HG03575 (cell line): ENCODE data around the gene DOCK9.

Experiments
- ATAC-seq: cut with Tn5 transposase; IDR thresholded peaks from one replicate; pipeline ENCODE4 v1.9.1; 2021; ENCODE audit not compliant: unreplicated experiment, insufficient number of reproducible peaks, low FRiP score; ENCODE audit errors: extremely low read depth

Gene DOCK9

DNA sequence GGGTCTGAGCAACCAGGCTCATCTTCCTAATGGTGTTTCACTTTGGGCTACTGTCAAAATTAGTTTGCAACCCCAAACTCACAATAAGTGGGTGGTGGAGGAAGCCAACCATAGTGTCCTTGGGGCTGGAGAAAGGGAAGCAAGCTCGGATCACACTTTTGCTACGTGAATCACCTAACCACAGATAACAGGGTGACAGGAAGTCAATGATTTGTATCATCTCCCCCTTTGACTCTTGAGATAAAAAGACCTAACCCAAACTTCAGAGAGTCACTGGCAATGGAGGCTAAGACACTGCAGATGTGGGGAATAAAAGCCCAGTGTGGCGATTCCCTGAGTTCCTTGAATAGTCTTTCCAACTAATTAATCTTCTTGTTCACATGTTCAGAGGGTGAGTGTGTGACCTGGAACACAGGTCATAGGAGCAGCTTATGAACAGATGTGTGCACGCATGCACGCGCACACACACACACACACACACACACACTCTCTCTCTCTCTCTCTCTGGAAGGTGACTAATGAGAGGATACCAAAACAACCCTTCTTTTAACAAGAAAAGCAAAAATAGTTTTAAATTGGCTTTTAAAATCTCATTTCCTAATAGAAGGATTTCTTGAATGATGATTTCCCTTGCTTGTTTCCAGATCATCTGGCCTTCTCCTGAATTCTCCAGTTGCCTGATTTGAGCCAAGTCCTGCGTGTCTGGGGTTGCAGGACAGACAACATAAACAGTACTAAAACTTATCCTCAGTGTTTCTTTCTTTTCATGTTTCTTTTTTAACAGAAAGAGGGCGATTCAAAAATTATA is 21.2 kb upstream of the DOCK9 start:
- ATAC-seq: no peak

DNA sequence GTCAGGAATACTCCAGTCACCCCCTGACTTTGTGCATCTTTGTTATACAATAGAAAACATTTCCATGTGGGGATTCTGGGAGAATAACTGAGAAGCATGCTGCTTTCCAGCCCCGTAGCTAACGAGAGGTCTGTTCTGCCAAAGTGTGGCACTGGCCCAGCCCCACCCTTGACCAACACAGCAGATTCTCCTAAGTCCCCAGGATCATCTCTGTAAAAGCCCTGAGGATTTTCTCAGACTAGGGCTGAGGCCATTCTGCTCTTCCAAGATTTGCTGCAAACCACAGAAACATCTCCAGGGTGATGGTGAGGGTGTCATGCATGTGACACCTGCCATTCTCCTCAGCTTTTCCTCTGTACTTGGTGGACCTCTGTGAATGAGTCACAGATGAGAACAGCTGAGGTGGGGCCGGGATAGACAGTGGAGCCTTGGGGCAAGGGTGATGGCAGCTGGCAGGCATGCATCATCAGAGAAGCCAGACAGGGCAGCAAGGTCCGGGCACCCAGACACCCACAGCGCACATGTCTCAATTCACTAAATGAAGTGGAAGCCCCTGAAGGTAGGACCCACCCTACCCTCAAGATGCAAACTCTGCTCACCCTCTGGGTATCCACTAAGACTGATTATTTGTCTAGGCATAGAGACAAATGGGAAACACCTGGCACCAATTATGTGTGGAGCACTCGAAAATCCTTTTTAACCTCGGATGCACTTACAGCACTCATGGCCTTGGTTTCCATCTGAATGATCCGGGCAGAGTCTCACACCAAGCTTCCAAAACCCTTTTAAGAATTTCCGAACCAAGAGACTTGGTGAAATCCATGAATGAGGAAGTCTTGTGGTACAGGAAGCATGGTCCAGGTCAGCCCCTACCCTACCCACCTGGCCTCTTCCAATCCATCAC is 20.1 kb upstream of the DOCK9 start:
- ATAC-seq: no peak

DNA sequence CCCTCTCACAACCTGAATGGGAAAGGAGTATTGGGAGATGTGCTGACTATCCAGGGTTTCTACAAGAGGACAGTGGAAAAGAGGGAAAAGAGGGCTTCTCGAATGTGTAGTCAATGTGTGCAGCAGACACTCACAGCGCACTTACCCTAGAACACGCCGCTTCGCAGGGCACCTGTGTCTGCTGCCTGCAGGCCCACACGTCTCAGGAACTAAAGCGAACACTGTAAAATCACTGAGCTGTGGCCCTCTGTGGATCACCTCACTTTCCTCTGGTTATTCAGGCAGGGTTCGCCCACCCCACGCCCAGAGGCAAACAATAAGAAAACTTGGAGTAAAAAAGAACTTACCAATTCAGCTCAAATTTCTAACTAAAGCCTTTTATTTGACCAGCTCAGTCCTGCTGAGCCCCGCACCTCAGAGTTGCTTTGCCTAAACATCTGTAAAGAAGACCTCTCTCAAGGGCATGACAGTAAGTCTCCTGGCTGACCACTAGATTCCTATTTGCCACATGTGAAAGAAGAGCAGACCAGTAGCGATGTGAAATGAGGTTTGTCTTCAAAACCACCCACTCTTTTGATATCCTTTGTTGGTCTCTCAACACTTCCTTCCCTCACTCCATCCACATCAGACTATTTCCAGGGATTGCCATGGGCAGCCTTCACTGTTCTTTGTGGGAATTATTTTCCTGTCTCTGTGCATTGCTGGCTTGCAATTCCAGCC is 19.3 kb upstream of the DOCK9 start:
- no peak for ATAC-seq

GRCh38 chr13:98996046-98996445 is 18.2 kb upstream of the DOCK9 start:
- no peak for ATAC-seq

- no peak for ATAC-seq
Measured at GRCh38 chr13:98994896-98995295, 17.0 kb upstream of the DOCK9 start.

DNA sequence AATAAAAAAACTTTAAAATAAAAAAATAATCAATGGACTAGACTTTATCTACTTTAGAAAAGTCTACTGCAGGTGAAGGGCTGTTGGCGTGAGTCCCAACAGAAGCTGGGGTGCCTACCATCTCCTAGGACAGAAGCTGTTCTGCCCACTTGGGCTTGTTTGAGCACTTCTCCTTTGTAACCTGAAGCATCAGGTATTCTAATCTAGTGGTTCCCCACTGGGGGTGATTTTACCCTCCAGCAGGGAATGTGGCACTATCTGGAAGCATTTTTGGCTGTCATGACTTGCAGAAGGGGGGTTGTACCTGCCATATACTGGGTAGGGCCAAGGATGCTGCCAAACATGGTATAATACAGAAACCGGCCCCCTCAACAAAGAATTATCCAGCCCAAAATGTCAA is 16.2 kb upstream of the DOCK9 start:
- no peak for ATAC-seq

DNA sequence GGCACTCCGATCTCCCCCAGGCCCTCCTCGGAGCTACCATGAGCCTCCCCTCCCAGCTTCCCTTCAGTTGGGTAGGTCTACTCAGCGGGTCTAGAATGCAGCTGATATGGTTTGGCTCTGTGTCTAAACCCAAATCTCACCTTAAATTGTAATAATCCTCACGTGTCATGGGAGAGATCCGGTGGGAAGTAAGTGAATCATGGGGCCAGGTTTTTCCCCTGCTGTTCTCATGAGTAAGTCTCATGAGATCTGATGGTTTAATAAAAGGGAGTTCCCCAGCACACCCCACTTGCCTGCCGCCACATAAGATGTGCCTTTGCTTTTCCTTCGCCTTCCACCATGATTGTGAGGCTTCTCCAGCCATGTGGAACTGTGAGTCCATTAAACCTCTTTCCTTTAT is 14.5 kb upstream of the DOCK9 start:
- no peak for ATAC-seq

DNA sequence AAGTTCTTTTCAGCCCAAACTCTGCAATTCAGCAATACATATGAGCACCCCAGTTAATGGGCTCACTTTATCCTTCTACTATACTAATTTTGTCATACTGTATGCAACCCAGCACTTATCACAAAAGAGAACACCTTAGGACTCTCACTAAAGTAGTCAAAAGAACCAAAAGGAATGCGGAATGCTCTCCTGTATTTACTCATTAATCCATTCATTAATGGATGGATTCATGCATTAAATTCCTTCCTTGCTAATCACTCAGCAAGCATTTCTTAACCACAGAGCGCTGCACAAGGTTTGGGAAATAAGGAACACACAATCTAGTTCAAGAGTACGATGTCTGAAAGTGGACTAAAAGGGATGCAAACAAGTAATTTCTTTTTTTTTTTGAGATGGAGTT is 12.8 kb upstream of the DOCK9 start:
- ATAC-seq: no peak

DNA sequence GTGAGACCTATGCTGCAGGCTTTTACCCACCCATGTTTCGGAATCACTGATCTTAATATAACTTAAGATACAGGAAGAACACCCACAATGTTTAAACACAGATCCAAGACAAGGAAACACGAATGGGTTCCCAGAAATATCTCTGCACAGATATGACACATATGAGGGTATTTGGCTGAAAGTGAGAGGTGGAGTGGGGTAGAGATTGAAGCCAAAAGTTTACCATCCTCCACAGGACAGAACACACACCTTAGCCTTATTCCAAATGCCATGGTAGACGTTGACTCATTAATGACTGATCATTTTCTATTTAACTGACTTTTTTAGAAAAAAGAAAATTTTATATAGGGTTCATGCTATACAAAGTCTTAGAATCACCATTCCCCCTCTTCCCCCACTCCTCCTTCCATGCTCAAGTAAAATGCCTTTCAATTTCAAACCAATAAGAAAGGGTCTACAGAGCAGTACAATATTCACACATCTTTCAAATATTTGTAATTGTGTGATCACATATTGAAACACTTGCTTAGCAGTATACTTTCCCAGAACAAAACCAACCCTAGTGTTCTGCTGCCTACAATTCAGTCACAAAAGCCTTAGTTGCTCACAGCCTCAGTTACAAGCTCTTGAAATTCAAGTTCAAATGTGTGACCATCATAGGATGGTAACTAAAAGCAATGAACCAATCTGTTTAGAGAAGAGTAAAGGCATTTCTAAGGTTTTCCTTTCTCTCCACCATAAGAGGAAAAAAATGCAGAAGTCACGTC is 11.8 kb upstream of the DOCK9 start:
- ATAC-seq: no peak

GRCh38 chr13:98988780-98989179 is 10.9 kb upstream of the DOCK9 start:
- ATAC-seq: no peak

- ATAC-seq: no peak
Measured at GRCh38 chr13:98988277-98988676, 10.4 kb upstream of the DOCK9 start.

GRCh38 chr13:98987275-98987674 is 9.4 kb upstream of the DOCK9 start:
- ATAC-seq: no peak

DNA sequence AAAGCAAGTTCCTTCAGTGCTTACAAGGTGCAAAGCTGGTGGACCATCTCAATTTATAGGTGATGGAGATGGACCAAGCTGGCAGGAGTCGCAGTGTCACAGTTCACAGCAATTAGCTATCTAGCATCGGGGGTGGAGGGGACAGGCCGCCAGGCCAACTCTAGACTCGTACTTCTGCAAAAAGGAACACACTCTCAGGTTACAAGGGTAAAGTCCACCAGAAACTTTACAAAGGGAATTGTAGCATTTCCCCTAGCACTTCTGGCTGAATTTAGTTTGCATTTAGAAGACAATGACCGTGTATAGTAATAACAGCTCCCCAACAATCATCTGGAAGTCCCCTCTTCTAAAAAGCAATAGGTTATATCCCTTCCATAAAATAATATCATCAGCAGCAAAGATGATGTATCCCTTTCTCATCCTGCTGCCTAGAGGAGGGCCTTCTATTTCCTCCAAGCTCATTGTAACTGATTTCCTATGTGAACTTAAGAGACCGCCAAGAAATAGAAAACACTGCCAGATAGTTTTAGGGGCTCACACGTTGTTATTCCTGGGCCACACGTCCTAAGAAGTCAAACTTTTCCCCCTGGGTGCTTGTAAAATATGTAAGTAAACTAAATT is 8.5 kb upstream of the DOCK9 start:
- no peak for ATAC-seq

DNA sequence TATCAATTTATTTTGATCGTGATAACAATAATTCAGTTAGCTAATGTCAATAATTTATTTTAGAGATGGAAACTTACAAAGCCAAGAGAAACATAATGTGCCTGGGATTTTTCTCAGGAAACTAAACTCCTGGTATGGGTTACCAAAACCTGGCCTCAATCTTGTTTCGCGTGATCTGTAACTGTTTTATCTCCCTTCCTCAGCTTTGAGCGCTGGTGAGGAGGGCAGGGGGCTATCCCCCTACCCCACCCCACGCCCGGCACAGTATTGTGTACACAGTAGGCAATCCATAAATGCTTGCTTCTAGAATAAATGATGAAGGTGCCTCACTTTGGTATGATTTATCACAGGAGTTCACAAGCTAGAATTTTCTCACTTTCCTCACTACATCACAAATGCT is 7.7 kb upstream of the DOCK9 start:
- ATAC-seq: no peak

- no peak for ATAC-seq
Measured at GRCh38 chr13:98984983-98985382, 7.1 kb upstream of the DOCK9 start.

GRCh38 chr13:98984118-98984517 is 6.3 kb upstream of the DOCK9 start:
- ATAC-seq: no peak

GRCh38 chr13:98983182-98983581 is 5.3 kb upstream of the DOCK9 start:
- ATAC-seq: no peak

DNA sequence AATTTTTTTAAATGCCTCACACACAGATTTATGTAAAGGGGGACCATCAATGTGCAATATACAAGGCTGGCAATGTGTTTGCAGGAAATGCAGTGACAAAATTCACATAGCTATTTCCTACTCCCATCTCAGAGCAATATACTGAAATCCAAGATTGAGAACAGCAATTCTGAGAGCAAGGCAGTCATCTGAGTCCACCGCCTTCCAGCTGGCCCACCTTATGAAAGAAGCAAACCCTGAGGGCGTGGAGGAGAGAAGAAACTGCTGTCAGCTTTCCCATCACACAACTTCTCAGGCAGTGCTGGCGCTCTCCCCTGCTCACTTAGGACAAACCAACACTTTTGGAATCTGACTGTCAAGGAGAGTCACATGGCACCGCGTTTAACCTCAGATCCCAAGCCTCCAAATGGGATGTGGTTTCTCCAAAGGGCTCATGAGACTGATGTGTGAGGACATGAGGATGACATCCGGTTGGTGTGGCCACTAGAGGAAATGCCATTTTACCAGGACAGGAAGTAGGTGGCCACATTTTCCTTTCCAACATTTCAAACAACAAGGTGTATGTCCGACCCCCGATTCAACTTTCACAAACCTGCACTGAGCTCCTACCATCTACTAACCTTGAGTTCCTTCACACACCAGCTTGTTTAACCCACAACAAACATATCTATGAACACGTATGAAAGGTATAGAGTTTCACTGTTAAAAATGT is 3.7 kb upstream of the DOCK9 start:
- ATAC-seq: no peak
